Thoracic aorta (tissue), 2 donors: ENCODE measurements around the gene P3H2. TPM values are rescaled to one million over a fixed set of nuclear protein-coding genes. Genes with fewer than 3 reads are reported as not detected.
A peak's percentile ranks its signal among the peaks of the same experiment; 100 is the strongest.

Source experiments
- ATAC-seq: fragments of 150-250 bp; one replicate; pipeline ENCODE4 v1.8.0; 2017; ENCODE audit warnings: low read depth; ENCODE audit not compliant: insufficient number of reproducible peaks, low FRiP score
- DNase-seq: peaks from one replicate; pipeline ENCODE4 v3.0.0-alpha.2; 2020; ENCODE audit warnings: low spot score
- H3K27ac ChIP-seq, 2 donors: fragments of 200-600 bp; sonication (generic); 1 replicate in 1 of 2; 2 replicates in 1 of 2; pipeline ENCODE4 v1.5.1; 2016; ENCODE audit warnings: mild to moderate bottlenecking in 2 of 2, moderate library complexity in 2 of 2
- H3K27me3 ChIP-seq: fragments of 200-600 bp; sonication (generic); replicated peaks from 2 replicates; pipeline ENCODE4 v1.6.0; 2016; ENCODE audit warnings: mild to moderate bottlenecking; ENCODE audit not compliant: insufficient read depth
- H3K36me3 ChIP-seq: fragments of 200-600 bp; sonication (generic); one replicate; pipeline ENCODE4 v1.5.1; 2016
- H3K4me1 ChIP-seq, 2 donors: fragments of 200-600 bp; sonication (generic); 1 replicate in 1 of 2; 2 replicates in 1 of 2; pipeline versions ENCODE4 v1.5.1 to v1.6.0; 2016; ENCODE audit warnings: low read depth in 2 of 2, mild to moderate bottlenecking in 1 of 2; ENCODE audit not compliant: control insufficient read depth in 1 of 2
- H3K4me3 ChIP-seq: fragments of 200-600 bp; sonication (generic); 2 replicates; pipeline ENCODE4 v1.5.1; 2016; ENCODE audit warnings: mild to moderate bottlenecking
- H3K9me3 ChIP-seq: fragments of 200-600 bp; sonication (generic); 2 replicates; pipeline ENCODE4 v1.5.1; 2016
- total RNA-seq, 2 donors: library from RNA; depleted of rRNA; stranded (reverse); fragments of >200 nt; gene quantifications; one replicate each; pipeline versions ENCODE4 v1.1.0 to v1.2.3, GENCODE V29; 2016
- TF ChIP-seq, protein P1 (sequence below): fragments of 200-600 bp; sonication (generic); IDR thresholded peaks from one replicate; pipeline ENCODE4 v1.5.1; 2019; ENCODE audit warnings: antibody characterized with exemption

Gene P3H2
- total RNA-seq, 2 donors from 2014 or later, result 19.3 to 28.4 TPM

DNA sequence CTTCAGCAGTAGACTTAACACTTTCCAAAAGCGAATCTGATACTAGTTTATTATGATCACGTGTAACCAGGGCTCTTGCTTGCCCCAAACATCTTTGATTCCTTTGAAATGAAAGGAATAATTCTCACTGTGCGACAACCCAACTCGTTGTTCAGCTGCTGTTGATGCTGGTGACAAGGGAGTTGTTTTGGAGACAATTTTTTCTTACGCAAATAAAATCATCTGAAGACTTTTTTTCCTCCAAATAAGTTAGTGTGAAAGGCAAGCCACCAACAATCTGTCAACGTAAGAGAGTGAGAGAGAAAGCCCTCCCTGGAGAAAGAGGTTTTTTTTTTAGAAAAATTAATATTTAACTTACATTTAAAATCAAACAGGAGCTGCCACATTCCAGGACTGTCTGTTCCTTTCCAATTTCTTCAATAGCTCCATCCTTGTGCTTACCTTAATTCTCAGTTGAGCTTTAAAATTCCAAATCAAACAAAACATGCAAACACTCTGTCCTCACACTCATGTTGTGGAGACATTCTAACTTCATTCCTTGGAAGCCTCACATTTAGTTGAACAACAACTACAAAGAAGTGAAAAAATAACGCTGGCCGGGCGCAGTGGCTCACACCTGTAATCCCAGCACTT, 4.9 kb upstream of the P3H2 start:
- Histone ChIP-seq H3K36me3 (no peaks in the 10 kb centered on the region), H3K4me3 (no peak overlapping the region), H3K27ac (no peak overlapping the region), H3K9me3 (no peaks in the 10 kb centered on the region), H3K4me1 (peaks cover under 1 to 19% of the 10 kb centered on the region in 2 donors), H3K27me3 (no peaks in the 10 kb centered on the region)
- ATAC-seq (no peak), DNase-seq (no peak)
- TF ChIP-seq, protein P1, sequence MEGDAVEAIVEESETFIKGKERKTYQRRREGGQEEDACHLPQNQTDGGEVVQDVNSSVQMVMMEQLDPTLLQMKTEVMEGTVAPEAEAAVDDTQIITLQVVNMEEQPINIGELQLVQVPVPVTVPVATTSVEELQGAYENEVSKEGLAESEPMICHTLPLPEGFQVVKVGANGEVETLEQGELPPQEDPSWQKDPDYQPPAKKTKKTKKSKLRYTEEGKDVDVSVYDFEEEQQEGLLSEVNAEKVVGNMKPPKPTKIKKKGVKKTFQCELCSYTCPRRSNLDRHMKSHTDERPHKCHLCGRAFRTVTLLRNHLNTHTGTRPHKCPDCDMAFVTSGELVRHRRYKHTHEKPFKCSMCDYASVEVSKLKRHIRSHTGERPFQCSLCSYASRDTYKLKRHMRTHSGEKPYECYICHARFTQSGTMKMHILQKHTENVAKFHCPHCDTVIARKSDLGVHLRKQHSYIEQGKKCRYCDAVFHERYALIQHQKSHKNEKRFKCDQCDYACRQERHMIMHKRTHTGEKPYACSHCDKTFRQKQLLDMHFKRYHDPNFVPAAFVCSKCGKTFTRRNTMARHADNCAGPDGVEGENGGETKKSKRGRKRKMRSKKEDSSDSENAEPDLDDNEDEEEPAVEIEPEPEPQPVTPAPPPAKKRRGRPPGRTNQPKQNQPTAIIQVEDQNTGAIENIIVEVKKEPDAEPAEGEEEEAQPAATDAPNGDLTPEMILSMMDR, result no peak

DNA sequence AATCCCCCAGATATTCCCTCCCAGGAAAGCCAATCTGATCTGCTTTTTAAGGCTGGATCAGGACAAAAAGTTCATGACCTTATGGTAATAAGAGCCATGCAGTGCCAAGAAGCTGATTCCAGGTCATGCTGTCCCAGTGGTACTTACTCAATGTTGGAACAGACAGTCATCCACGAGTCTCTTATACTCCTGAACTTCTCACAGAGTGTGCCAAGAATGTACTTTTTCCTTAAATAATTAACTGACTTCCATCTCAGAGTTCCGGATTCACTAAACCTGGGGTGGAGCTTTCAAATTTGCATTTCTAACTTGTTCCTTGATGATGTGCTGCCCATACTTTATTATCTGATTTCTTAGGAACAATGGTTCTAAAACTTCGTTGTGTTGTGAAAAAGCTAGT, 3.4 kb upstream of the P3H2 start:
- Histone ChIP-seq H3K4me1 (peaks cover 0 to 19% of the 10 kb centered on the region in 2 donors), H3K4me3 (no peak overlapping the region), H3K9me3 (no peaks in the 10 kb centered on the region), H3K27ac (no peak overlapping the region), H3K27me3 (no peaks in the 10 kb centered on the region), H3K36me3 (no peaks in the 10 kb centered on the region)
- ATAC-seq (no peak), DNase-seq (no peak)
- TF ChIP-seq, protein P1, result no peak

- Histone ChIP-seq H3K27ac (no peak overlapping the region), H3K9me3 (no peaks in the 10 kb centered on the region), H3K36me3 (no peaks in the 10 kb centered on the region), H3K4me3 (no peak overlapping the region), H3K4me1 (peaks cover 0 to 24% of the 10 kb centered on the region in 2 donors), H3K27me3 (no peaks in the 10 kb centered on the region)
- ATAC-seq, result no peak
- no peak for DNase-seq
- TF ChIP-seq, protein P1, result no peak
Measured at GRCh38 chr3:190122198-190122771, 1.6 kb upstream of the P3H2 start.

GRCh38 chr3:190121383-190121782, 686 bp upstream of the P3H2 start:
- H3K4me3 ChIP-seq, result peak overlapping the region; percentile 87
- no peak for ATAC-seq
- H3K4me1 ChIP-seq, result peaks cover 0 to 33% of the 10 kb centered on the region in 2 donors
- H3K9me3 ChIP-seq, result no peaks in the 10 kb centered on the region
- no peaks in the 10 kb centered on the region for H3K27me3 ChIP-seq
- H3K36me3 ChIP-seq, result no peaks in the 10 kb centered on the region
- H3K27ac ChIP-seq, result no peak overlapping the region
- TF ChIP-seq, protein P1, result no peak
- no peak for DNase-seq

DNA sequence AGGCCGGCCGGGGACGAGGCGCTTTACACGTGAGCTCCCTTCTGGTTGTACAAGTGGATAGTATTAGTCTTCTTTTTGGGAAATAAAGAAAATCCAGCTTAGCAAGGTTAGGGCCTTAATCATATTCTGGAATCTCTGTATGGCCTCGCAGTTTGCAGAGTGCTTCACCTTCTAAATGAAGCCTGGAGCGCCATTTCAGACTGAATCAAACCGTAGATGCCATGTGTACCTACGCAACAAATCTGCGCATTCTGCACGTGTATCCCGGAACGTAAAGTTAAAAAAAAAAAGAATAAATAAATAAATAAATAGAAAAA, 322 bp upstream of the P3H2 start:
- H3K9me3 ChIP-seq, result no peaks in the 10 kb centered on the region
- no peaks in the 10 kb centered on the region for H3K27me3 ChIP-seq
- H3K27ac ChIP-seq, result peak overlapping the region; percentile 23 to 86
- ATAC-seq (peak; percentile 14), DNase-seq (no peak)
- peak overlapping the region; percentile 87 for H3K4me3 ChIP-seq
- TF ChIP-seq, protein P1, result no peak
- peaks cover 0 to 34% of the 10 kb centered on the region in 2 donors for H3K4me1 ChIP-seq
- H3K36me3 ChIP-seq, result no peaks in the 10 kb centered on the region
